ENCODE results near the gene MC1R.
"Not testable (repeated sequence)": the region's sequence is repeated elsewhere in the genome, so short reads cannot be mapped to it uniquely, and the experiment has no call there.

MC1R gene

GRCh38 chr16:89913408-89914387, 5.0 kb upstream of the MC1R start:
- DNase-seq (ENCODE audit: low read depth in 2 of 2): no peak

DNA sequence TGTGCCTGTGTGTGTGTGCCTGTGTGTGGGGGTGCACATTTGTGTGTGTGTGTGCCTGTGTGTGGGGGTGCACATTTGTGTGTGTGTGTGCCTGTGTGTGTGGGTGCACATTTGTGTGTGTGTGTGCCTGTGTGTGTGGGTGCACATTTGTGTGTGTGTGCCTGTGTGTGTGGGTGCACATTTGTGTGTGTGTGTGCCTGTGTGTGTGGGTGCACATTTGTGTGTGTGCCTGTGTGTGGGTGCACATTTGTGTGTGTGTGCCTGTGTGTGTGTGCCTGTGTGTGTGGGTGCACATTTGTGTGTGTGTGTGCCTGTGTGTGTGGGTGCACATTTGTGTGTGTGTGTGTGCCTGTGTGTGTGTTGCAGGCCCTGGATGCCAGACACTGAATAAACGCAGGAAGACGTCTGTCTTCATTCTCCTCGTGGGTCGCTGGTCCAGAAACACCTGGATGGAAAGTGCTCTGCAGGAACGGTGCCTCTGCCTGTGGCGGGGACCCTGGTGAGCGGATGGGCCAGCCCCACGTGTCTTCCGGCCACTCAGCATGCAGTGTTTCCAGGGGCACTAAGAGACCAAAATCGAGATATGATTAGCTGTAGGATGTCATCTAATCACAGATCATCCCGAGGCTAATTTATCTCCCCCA, 3.9 kb upstream of the MC1R start:
- DNase-seq (ENCODE audit: low read depth in 2 of 2): not testable (repeated sequence)

GRCh38 chr16:89915303-89916232, 3.1 kb upstream of the MC1R start:
- no peak for DNase-seq (ENCODE audit: low read depth in 2 of 2)

GRCh38 chr16:89917773-89918452, 749 bp upstream of the MC1R start:
- peak; percentile 34 to 72 for DNase-seq (ENCODE audit: low read depth in 2 of 2)

- DNase-seq (ENCODE audit: low read depth in 2 of 2): no peak
Measured at GRCh38 chr16:89919535-89920406, 1.1 kb downstream of the MC1R start.

DNA sequence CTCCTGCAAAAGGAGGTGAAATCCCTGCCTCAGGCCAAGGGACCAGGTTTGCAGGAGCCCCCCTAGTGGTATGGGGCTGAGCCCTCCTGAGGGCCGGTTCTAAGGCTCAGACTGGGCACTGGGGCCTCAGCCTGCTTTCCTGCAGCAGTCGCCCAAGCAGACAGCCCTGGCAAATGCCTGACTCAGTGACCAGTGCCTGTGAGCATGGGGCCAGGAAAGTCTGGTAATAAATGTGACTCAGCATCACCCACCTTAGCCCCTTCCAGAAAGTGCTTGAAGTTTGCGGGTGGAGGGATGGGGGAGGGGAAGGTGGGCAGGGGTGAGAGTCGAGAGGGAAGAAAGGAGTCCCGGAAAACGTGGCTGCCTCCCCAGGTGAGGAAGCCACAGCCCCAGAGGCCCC, 2.1 kb downstream of the MC1R start:
- no peak for DNase-seq (ENCODE audit: low read depth in 2 of 2)

- no peak for DNase-seq (ENCODE audit: low read depth in 2 of 2)
Measured at GRCh38 chr16:89921131-89921701, 2.6 kb downstream of the MC1R start.

- DNase-seq (ENCODE audit: low read depth in 2 of 2): no peak
Measured at GRCh38 chr16:89921702-89922476, 3.2 kb downstream of the MC1R start.

- DNase-seq (ENCODE audit: low read depth in 2 of 2): no peak
Measured at GRCh38 chr16:89922477-89922883, 3.8 kb downstream of the MC1R start.

GRCh38 chr16:89922884-89923639, 4.4 kb downstream of the MC1R start, which contains the start of gene TUBB3:
TUBB3 (plus strand) TSS chr16:89923342; CDS start chr16:89923402, 60 bp downstream.
- peak in 1 of 2 experiments; percentile 44 for DNase-seq (ENCODE audit: low read depth in 2 of 2)

DNA sequence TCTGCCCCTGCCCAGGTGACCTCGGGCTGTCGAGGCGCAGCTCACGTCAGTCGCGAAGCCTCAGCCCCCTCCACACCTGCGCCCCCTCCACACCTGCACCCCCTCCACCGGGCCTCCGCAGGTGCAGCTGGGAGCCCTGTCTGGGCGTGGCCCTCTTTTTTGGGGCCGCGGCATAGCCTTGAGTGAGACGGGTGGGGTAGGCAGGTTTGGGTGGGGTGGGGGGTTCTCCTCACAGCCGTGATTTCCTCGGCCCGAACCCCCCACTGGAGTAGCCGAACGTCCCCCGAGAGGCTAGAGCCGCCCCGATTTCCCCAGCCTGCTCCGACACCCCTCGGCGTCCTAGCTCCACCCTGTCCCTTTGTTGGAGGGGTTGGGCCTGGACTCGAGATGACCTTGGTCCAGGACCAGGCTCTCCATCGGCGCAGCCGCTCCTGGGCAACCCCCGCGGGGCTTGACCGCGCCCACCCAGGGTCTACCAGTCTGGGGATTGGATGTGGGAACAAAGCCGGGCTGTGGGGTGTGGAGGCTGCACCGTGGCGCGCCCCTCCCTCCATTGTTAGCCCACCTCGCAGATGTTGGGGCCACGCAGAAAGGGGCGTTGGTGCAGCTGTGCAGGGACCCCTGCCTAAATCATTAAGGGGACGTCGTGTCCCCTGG, 5.1 kb downstream of the MC1R start:
- DNase-seq (ENCODE audit: low read depth in 2 of 2): no peak

DNA sequence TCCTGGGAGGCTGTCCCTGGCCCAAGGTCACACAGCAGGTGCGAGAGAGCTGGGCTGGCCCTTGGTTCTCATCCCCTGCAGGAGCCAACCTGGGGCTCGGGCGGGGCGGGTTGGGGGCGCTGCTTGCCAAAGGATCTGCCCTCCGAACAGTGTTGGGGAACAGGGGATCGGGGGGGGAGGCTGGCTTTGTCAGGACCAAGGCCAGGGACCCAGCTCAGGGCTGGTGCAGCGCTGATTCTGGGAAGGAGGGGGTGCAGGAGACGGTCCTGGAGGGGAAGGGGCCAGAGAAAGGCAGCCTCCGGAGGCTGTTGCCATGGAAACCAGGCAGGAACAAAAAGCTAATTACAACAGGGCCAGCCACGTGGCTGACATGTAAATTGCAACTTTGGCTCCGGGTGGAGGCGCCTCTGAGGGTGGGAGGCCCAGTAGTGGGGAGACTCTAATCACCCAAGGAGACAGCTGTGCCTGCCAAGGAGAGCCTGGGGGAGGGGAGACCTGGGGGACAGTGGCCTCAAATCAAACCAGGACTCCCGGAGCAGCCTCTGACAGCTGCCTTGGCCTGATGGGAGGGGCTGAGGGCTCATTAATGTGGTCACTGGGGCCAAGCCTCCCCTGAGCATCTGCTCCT, 5.7 kb downstream of the MC1R start:
- DNase-seq (ENCODE audit: low read depth in 2 of 2): no peak

DNA sequence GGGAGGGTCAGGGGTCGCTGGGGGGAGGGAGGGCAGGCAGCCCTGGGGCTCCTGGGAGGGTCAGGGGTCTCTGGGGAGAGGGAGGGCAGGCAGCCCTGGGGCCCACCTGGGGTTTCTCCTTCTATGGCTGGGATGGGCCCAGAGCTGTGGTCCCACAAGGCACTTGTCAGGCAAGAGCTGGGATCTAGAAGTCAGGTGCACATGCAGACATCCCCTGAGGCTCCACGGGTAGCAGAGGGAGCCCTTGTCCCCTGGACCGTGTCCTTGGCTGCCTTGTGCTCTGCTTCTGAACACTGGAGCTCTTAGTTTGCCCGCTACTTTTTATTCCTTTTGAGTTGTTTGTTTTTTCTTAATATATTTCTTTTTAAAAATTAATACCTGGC, 6.3 kb downstream of the MC1R start:
- DNase-seq (ENCODE audit: low read depth in 2 of 2): no peak

DNA sequence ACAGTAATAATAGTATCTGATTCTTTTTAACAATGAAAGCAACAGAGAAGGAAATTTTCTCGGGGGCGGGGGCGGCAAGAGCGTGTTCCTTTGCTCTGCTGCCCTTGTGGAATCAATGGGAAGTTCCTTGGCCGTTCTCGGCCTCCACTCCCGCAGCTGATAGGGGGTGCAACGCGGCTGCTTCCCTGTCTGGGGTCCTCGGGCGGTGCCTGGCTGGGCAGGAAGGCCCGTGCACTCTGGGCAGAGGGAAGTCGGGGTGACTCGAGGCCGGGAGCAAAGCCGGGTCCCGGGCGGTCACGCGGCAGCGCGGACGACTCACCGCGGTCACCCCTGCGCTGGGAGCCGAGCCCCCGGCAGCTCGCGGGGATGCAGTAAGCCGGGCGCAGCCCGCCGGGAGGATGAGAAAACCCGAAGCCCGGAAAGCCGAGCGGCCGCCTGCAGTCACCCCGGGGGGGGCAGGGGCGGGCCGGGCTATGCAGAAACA, 7.0 kb downstream of the MC1R start:
- no peak for DNase-seq (ENCODE audit: low read depth in 2 of 2)

DNA sequence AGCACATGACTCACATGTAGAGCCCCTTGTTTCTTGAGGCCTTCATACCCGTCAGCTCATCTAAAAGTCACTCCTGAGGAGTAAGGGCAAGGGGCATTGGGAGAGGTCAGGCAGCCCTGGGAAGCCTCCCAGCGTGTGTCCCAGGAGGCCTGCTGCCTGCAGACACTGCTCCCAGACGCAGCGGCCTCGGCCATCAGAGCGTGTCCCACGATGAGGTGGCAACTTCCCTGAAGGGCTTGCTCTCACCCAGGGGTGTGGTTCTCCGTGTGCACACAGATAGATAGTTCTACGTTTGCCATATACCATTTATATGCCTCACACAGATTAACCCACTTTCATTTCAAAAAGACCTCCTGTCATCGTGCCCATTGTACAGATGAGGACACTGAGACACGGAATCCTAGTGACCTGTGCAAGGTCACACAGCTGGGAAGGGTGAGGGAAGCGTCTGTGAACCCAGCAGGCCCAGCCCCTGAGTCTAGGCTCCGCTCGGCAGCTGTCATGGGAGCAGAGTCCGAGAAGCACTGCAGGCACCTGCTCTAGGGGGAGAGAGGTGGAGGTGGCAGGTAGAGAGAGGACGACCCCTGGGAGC, 12.7 kb downstream of the MC1R start:
- no peak for DNase-seq (ENCODE audit: low read depth in 2 of 2)

- no peak for DNase-seq (ENCODE audit: low read depth in 2 of 2)
Measured at GRCh38 chr16:89931964-89932363, 13.3 kb downstream of the MC1R start.

GRCh38 chr16:89934019-89934418, 15.4 kb downstream of the MC1R start:
- DNase-seq (ENCODE audit: low read depth in 2 of 2): not testable (repeated sequence)
